G401 (cell line): ENCODE data around the gene SHROOM3. TPM values are rescaled to one million over a fixed set of nuclear protein-coding genes. Genes with fewer than 3 reads are reported as not detected.
"Not testable (repeated sequence)": the region's sequence is repeated elsewhere in the genome, so short reads cannot be mapped to it uniquely, and the experiment has no call there.

Source experiments
- DNase-seq: peaks from one replicate; pipeline ENCODE4 v3.0.0-alpha.2; 2015; ENCODE audit warnings: low spot score
- in situ Hi-C: cut with HindIII; loops from 2 replicates; pipeline ENCODE4 v1.10.0; 2016; ENCODE audit warnings: low sequenced_read_pairs, mixed read lengths
- total RNA-seq: library from RNA; depleted of rRNA; stranded (reverse); fragments of >200 nt; shearing (Covaris generic); gene quantifications from 2 replicates; pipeline ENCODE4 v1.2.3, GENCODE V29; 2014

The SHROOM3 gene
- total RNA-seq, 1 experiment from 2014 or later: 58.4 TPM

DNA sequence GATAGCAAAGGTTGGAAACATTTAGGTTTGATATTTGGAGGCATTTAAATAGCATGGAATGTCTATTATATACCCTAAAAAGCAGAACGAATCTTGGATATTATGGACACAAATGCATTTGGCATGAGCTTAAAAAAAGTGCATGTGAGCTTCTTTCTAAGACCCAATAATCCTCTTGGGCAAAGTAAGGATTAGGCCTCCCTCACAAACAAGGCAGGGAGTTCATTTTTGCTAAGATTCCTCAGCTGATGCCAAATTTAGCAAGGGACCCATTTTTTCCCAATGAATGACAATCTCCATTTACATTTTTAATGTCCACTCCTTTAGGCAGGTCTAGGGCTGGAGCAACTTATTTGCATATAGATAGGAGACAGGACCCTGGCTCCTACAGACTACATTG lies 263.1 kb downstream of the SHROOM3 start:
- DNase-seq: no peak
- in situ Hi-C loops: no loop called here

DNA sequence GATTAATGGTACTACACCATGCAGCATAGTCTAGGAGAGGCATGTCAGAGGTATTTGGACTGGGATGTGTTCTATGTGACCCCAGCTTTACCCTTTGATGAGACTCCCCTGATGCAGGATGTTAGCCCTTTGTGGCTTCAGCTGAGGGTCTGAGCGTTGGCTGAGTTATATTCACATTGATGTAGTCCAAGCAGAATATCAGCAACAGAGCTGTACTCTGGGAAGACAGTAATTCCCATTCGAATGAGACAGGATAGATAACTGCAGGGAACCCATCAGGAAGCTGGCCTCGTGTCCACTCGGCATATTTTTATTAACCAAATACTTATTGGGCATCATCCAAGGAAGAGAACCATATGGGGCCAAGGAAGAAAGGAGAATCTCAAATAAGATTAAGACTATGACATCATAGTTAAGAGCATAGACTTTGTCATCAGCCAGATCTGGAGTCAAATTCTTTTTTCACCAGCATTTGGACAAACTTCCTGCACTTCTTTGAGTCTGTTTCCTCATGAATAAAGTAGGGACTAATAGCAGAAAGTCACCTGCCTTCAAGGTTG lies 264.8 kb downstream of the SHROOM3 start:
- peak; percentile 54 for DNase-seq
- in situ Hi-C loops: no loop called here

DNA sequence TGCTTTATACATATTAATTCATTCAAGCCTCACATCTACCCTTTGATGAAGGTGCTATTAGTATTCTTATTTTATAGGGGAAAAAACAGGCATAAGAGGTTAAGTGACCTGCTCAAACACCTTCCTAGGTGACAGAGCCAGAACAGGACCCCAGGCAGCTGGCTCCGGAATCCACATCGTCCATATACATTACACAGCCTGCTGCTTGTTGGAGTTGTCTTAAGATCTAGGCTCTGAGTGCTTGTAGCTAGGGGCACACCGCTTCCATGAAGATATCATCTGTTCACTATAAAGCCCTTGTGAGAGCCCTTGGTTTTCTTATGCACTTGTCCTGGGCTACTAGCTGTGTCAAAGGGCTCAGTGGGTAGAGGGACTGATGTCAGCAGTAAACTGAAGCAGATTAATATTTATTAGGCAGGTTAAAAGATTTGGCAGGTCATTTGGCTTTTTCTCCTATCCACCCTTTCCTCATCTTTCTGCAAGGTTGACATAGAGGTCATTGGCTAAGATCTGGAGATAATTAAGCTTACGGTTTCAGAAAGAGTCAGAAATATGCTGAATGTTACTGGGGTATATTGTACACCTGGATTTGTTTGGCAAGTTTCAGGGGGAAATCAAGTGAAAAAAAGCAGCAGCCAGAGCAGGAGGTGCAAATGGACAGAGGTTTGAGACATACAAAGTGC lies 267.6 kb downstream of the SHROOM3 start:
- in situ Hi-C loops: no loop called here
- no peak for DNase-seq

DNA sequence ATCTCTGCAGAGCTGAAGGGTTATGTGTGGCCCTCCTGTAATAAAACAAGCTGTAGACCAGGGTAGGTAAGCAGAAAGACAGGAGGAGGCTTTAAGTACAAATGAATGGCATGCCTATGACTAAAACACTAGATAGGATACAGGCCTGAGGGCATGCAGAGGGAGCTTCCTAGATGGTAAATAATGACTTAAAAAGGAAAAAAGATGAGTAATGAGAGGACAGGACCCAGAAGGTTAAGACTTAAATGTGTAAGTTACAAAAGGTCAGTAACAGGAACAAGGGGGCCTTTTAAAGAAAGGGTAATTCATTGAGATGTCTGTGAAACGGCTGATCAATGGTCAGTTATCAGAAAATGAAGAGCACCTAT lies 268.1 kb downstream of the SHROOM3 start:
- DNase-seq: no peak
- in situ Hi-C loops: no loop called here

DNA sequence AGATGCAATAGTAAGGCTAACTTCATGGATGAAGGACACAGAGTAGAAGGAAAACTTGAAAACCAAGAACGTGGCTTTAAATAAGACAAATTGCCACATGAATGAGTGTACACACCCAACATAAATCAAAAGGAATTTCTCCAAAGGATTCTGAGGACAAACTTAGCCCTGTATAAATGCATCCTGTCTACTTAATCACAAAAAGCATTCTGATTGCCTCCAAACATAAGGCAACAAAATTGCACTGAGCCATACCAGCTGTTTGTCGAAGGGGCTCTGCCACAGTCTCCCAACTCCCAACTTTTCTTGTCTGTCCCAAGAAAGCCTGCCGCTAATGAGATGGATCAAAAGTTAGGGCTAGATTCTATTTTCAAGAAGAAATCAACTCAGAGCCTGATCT lies 268.6 kb downstream of the SHROOM3 start:
- DNase-seq: no peak
- in situ Hi-C loops: no loop called here

DNA sequence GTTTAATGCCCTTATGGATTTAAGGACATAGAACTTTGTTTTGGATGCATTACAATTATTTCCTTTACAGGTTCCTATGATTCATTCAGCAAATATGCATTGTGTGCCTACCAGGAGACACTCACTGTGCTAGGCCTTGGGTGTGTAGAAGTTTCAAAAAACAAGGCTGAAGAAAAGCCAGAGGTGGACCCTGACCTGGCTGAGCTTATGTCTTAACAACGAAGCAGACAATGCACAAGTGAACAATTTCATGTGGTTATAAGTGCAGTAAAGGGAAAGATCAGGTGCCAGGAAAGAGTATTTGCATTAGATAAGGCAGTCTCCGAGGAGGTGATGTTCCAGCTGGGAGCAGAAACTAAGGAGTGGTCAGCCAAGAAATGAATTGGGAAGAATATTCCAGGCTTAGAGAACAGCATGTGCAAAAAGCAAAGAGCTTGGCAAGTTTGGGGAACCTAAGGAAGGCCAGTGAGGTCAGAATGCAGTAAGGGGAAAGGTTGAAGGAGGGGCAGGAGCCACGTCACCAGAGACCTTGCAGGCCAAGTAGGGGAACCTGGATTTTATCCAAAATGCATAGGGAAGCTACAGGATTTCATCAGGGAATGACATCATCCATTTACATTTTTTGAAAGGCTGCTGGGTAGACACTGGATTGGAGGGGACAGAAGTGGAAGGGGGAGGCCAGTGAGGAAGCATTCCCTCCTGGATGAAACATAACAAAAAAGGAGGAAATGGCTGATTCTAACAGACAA lies 269.3 kb downstream of the SHROOM3 start:
- in situ Hi-C loops: no loop called here
- DNase-seq: no peak

DNA sequence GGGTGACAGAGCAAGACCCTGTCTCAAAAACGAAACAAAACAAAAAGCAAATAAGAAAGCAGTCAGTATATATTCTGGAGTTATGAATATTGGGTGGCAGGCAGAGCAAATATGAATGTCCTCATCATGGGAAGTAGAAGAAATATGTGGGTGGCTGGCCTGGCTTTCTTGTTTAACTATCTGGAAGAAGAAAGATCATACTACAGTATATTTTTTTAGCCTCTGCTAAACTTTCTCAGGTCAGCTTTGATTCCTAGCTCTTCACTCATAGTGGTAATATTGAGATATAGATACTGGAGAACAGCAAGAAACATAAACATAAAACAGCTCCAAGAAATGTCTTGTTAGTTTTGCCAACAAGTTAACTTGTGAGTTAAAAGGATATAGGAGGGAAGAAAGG lies 270.4 kb downstream of the SHROOM3 start:
- in situ Hi-C loops: no loop called here
- no peak for DNase-seq

DNA sequence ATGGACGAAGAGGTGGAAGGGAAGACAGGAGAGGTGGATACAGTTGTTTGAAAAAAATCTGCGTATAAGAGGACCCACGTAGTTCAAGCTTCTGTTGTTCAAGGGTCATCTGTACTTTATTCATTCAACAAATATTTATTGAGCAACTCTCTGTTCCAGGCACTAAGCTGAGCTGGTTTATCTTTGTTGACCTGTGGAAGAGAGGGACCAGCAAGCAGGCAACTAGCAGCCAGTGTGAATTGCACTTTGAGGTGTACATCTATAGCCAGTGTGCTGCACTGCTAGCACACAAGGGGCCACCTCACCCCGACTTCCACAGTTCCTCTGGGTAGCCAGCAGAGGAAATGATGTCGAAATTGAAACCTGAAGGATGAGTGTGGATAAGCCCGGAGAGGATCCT lies 271.6 kb downstream of the SHROOM3 start:
- in situ Hi-C loops: no loop called here
- DNase-seq: no peak

DNA sequence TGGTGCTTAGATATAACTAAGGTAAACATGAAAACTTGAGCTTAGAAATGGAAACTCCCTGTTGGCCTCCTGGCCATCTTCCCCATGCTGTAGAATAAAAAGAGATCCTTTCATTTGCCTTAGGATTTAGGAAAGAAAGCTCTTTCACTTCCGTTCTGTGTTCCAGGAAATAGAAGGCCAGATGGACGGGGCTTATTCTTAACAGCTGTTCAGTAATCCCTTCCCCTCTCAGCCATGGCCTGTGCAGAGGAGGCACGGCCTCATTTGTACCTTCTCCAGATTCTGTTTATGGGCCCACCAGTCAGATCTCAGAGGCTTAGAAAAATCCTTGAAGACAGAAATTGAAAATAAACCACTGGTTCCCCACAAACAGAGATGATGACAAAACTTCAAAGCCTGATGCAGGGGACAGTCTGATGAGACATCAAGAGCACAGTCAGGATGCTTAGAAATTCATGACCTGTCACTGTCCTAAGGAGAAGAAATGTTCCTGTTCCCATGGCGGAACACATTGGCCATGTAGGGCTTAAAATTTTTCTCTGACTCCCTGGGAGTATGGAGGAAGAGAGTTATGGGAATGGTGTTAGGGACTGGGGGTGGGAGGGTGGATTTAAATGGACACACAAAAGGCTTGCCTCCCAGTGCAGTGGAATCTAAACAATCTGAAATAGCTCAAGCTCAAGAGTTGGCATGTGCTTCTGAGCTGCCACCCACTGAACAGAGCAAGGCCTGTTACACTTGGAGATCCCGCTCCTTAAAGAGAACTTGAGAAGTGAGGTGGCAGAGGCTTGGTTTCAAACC lies 274.1 kb downstream of the SHROOM3 start:
- DNase-seq: no peak
- in situ Hi-C loops: no loop called here

DNA sequence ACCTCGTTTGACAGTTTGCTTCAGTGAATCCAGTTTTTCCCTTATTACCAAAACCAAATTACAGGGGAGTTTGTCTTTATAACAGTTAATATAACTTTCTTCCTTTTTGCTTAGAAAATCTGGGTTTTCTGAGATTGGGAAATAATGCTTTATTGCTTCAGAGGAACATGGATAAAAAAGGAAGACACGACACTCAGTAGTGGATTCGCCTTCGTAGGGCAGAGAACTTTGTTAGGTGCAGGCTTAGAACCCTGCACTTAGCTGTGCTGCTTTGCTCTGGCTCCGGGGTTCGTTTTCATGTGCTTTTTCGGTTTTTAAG lies 274.7 kb downstream of the SHROOM3 start:
- in situ Hi-C loops: no loop called here
- no peak for DNase-seq

DNA sequence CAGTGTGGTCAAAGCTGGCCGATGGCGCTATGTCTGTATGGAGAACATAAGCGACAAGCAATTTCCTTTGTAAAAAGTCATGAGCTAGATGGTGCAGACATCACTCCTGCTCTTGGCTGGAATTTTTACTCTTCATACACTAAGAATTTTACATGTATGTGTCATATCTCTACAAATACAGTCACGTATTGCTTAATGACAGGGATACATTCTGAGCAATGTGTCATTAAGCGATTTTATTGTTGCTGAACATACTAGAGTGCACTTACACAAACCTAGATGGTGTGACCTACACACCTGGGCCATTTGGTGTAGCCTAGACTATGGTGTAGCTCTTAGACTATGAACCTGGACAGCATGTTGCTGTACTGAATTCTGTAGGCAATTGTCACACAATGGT lies 277.5 kb downstream of the SHROOM3 start:
- in situ Hi-C loops: no loop called here
- no peak for DNase-seq

DNA sequence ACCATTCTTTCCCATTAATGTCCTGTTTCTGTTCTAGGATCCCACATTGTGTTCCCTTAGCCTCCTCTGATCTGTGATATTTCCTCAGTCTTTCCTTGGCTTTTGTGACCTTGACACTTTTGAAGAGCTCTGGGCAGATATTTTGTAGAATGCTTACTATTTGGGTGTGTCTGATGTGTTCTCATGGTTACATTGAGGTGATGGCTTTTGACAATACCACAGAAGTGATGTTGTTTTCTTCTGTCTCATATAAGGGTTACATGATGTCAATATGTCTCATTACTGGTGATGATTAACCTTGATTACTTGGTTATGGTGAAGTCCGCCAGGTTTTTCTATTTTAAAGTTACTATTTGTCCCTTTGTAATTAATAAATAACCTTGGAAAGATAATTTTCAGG lies 279.2 kb downstream of the SHROOM3 start:
- in situ Hi-C loops: no loop called here
- no peak for DNase-seq

DNA sequence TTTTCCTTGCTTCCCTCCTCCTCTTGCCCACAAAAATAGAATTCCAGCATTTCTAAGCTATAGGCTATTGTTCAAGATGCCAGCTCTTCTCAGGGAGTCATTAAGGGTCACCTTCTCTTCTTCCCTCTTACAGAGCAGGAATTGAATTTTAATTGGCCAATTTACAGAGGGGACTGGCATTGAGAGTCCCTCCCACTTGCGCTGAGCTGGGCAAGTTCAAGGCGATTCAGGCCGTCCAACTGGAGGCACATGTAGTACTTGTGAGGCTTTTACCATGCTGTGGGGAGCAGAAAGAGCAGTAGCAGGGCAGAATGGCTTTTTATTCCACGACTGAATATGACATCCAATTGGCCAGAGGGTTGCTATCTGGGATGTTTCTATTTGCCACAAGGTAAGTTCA lies 281.0 kb downstream of the SHROOM3 start:
- peak; percentile 53 for DNase-seq
- in situ Hi-C loops: no loop called here

DNA sequence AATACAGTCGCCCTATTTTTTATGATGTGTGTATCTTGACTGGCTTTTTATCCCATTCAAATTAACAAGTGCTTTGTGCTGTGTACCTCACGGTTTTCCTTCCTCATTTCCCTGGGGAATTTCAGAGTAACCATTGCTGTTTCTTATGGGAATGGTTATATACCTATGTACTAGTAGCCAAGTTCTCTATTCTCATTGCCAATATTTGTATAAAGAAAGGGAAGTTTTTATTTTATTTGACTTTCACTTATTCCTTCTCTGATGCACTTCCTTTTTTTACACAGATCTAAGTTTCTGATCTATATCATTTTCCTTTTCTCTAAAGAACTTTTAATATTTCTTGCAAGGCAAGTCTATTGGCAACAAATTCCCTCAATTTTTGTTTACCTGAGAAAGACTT lies 281.6 kb downstream of the SHROOM3 start:
- no peak for DNase-seq
- in situ Hi-C loops: no loop called here

DNA sequence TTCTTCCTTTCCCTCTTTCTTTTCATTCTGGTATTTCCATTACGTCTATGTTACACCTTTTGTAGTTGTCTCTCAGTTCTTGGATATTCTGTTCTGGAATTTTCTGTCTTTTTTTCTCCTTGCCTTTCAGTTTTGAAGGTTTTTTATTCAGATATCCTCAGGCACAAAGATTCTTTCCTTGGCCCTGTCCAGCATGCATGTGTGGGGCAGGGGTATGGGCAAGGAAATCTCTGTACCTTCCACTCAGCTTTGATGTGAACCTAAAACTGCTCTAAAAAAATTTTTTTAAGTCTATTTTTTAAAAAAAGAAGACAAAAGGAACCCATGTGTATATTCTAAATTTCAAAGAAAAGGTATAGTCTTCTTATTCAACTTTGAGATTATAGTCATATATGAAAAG lies 282.4 kb downstream of the SHROOM3 start:
- no peak for DNase-seq
- in situ Hi-C loops: no loop called here

DNA sequence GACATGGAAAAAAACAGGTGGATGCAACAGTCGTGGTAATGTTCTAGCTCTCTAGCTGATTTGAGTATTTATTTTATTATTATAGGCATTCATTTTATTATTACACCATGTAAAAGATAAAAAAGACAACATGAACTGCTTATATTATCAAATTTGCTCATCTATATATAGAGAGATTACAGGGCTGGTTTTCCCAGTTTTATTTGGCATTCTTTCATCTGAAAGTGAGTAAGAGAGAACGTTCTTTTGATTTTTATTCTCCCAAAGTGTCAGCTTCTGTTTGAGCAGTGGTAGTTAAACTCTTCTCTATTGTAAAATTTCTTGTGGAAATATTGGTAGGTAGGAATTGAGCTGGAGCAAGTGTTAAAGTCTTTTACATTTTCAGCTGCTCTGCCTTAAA lies 283.0 kb downstream of the SHROOM3 start:
- DNase-seq: no peak
- in situ Hi-C loops: no loop called here

DNA sequence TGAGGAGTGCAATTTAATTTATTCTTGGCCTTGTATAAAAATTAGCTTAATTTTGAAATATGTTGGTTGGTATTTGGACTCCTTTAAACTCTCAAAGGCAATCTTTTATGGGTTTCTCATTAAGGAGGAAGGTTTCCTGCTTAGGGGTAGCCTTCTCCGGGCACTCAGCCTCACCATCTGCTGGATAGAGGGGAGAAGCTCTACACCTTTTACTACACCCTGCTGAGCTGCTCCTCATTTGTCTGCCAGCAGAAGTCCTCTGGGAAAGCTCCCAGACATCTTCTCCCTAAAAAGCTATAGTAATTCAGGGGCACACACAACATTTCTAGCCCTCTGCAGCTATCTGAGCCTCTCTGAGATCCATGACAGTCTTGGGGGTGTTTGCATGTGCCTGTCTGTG lies 283.8 kb downstream of the SHROOM3 start:
- peak; percentile 80 for DNase-seq
- in situ Hi-C loops: no loop called here

DNA sequence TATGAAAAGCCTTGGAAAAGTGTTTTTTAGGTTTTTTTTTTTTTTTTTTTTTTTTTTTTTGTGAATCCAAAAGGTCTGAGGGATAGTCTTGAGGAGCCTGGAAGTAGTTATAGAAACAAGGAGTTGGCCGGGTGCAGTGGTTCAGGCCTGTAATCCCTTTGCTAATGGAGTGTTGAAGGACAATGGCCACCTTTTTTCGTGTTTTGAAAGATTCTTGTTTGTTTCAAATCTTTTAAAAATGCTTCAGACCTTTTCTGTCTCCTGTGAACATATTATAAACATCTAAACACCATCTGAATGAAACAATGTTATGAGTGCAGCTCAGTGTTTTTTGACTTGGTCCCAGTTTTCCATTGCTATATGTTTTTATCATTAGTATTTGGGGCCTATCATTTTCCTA lies 285.1 kb downstream of the SHROOM3 start:
- in situ Hi-C loops: no loop called here

DNA sequence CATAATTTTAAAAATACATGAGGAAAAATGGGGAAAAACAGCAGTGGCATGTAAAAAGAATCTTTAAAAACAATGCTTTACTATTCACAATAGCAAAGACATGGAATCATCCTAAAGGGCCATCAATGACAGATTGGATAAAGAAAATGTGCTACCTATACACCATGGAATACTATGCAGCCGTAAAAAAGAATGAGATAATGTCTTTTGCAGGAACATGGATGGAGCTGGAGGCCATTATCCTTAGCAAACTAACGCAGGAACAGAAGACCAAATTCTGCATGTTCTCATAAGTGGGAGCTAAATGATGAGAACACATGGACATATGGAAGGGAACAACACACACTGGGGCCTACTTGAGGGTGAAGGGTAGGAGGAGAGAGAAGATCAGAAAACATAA lies 287.1 kb downstream of the SHROOM3 start:
- in situ Hi-C loops, DNase-seq: not testable (repeated sequence)

More for the DNA sequence above, 285.1 kb downstream of the SHROOM3 start:
- DNase-seq: no peak

DNA sequence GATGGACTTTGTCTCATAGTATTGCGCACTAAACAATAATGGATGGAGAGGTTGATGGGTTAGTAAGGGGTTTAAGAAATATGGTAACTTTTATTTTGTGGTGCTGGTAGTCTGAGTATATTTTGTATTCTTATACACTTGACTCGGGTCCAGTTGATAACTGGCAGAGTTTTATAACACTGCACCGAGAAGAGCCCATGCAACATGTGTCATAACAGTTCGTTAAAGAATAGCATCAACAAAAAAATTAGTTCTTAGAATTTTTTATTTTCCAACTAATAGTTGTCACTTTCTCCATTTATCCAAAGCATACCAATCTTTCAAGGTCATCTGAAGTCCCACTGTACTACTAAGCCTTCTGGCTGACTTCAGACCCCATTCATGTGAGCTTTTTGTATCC lies 287.8 kb downstream of the SHROOM3 start:
- in situ Hi-C loops: no loop called here
- DNase-seq: no peak
